ENCODE measurements around the gene TRIM59. TPM values are rescaled to one million over a fixed set of nuclear protein-coding genes. Genes with fewer than 3 reads are reported as not detected.

The TRIM59 gene
- total RNA-seq = not detected

GRCh38 chr3:160449636-160450598 is at the start of gene TRIM59:
TRIM59 (minus strand) TSS chr3:160449786; CDS start chr3:160439183, 10,603 bp downstream.
- no peaks in the 10 kb centered on the region for H3K36me3 ChIP-seq
- H3K4me3 ChIP-seq = peak within 1 kb of the TSS; percentile 68 to 74
- peak in 1 of 3 experiments; percentile 4 for TF ChIP-seq CTCF (IDR thresholded peaks at IDR 0.05)
- no peaks in the 10 kb centered on the region for H3K27me3 ChIP-seq
- peak within 1 kb of the TSS; percentile 75 to 78 for H3K27ac ChIP-seq
- DNase-seq (ENCODE audit: low spot score in 2 of 2) = peak; percentile 85 to 94
- peaks cover 3 to 5% of the 10 kb centered on the region in 2 donors for H3K4me1 ChIP-seq
- intact Hi-C loops (cut with DNase I) = loop anchor here (1.0 to 2.0 kb wide), 2 partner anchors 51 to 115 kb away; partner anchors contain the start of genes IFT80, KPNA4 and SMC4
- H3K9me3 ChIP-seq = no peaks in the 10 kb centered on the region

- Histone ChIP-seq H3K4me1 (no peaks in the 10 kb centered on the region), H3K9me3 (no peaks in the 10 kb centered on the region), H3K36me3 (peaks cover 24 to 37% of the 10 kb centered on the region in 2 donors), H3K27ac (no peak overlapping the region), H3K4me3 (no peak overlapping the region), H3K27me3 (no peaks in the 10 kb centered on the region)
- DNase-seq (ENCODE audit: low spot score in 2 of 2) = no peak
- no peak for TF ChIP-seq CTCF (IDR thresholded peaks at IDR 0.05)
- intact Hi-C loops (cut with DNase I) = no loop called here
Observed at GRCh38 chr3:160498202-160498601, 48.6 kb upstream of the TRIM59 start.

GRCh38 chr3:160490166-160490565 is 40.6 kb upstream of the TRIM59 start:
- Histone ChIP-seq H3K27me3 (no peaks in the 10 kb centered on the region), H3K4me3 (no peak overlapping the region), H3K9me3 (no peaks in the 10 kb centered on the region), H3K36me3 (peaks cover 0 to under 1% of the 10 kb centered on the region in 2 donors), H3K4me1 (no peaks in the 10 kb centered on the region), H3K27ac (no peak overlapping the region)
- DNase-seq (ENCODE audit: low spot score in 2 of 2) = no peak
- no peak for TF ChIP-seq CTCF (IDR thresholded peaks at IDR 0.05)
- intact Hi-C loops (cut with DNase I) = no loop called here

GRCh38 chr3:160486459-160486869 is 36.9 kb upstream of the TRIM59 start:
- H3K27me3 ChIP-seq = no peaks in the 10 kb centered on the region
- peak in 2 of 3 experiments; percentile 51 to 62 for TF ChIP-seq CTCF (IDR thresholded peaks at IDR 0.05)
- intact Hi-C loops (cut with DNase I) = no loop called here
- DNase-seq (ENCODE audit: low spot score in 2 of 2) = no peak
- peak overlapping the region in 1 of 2 donors; percentile 26 for H3K4me3 ChIP-seq
- H3K27ac ChIP-seq = no peak overlapping the region
- H3K4me1 ChIP-seq = no peaks in the 10 kb centered on the region
- H3K9me3 ChIP-seq = no peaks in the 10 kb centered on the region
- no peaks in the 10 kb centered on the region for H3K36me3 ChIP-seq

GRCh38 chr3:160482796-160483195 is 33.2 kb upstream of the TRIM59 start:
- Histone ChIP-seq H3K4me1 (no peaks in the 10 kb centered on the region), H3K27me3 (no peaks in the 10 kb centered on the region), H3K9me3 (no peaks in the 10 kb centered on the region), H3K27ac (no peak overlapping the region), H3K36me3 (no peaks in the 10 kb centered on the region), H3K4me3 (no peak overlapping the region)
- no peak for DNase-seq (ENCODE audit: low spot score in 2 of 2)
- intact Hi-C loops (cut with DNase I) = no loop called here
- TF ChIP-seq CTCF (IDR thresholded peaks at IDR 0.05) = no peak
